WTC11 (cell line): ENCODE measurements around the gene ITGB3. TPM values are rescaled to one million over a fixed set of nuclear protein-coding genes. Genes with fewer than 3 reads are reported as not detected.
"Not testable (repeated sequence)": the region's sequence is repeated elsewhere in the genome, so short reads cannot be mapped to it uniquely, and the experiment has no call there.

Experiments
- ATAC-seq: fragments of 200-7000 bp; cut with Tn5 transposase; 2 replicates; pipeline ENCODE4 v1.10.0; 2021; ENCODE audit warnings: mild to moderate bottlenecking, moderate library complexity
- CTCF ChIA-PET: fragments of 300-600 bp; sonication (Branson Sonifier 250); formaldehyde crosslinking; loops from one replicate; lab custom pipeline; 2021; ENCODE audit warnings: antibody characterized with exemption; lab: Charles Lee
- POLR2A ChIA-PET: fragments of 350-600 bp; sonication (Branson Sonifier 250); formaldehyde crosslinking; loops from one replicate; lab custom pipeline; 2021; ENCODE audit warnings: antibody characterized with exemption; lab: Charles Lee
- DNase-seq: peaks from one replicate; pipeline ENCODE4 v3.0.0; 2021; ENCODE audit warnings: low spot score
- H3K27ac Mint-ChIP-seq: 2 replicates; pipeline ENCODE4 v1.8.0; 2021; ENCODE audit warnings: mixed read lengths
- H3K27me3 Mint-ChIP-seq: 2 replicates; pipeline ENCODE4 v1.8.0; 2021; ENCODE audit warnings: low read depth, mild to moderate bottlenecking, moderate library complexity, mixed read lengths
- H3K36me3 Mint-ChIP-seq: 2 replicates; pipeline ENCODE4 v1.8.0; 2021; ENCODE audit warnings: mixed read lengths
- H3K4me1 Mint-ChIP-seq: 2 replicates; pipeline ENCODE4 v1.8.0; 2022; ENCODE audit warnings: mixed read lengths
- H3K4me3 Mint-ChIP-seq: 2 replicates; pipeline ENCODE4 v1.8.0; 2021; ENCODE audit warnings: mild to moderate bottlenecking, moderate library complexity, mixed read lengths
- H3K9me3 Mint-ChIP-seq: 2 replicates; pipeline ENCODE4 v1.8.0; 2021; ENCODE audit warnings: mixed read lengths
- FOXP1 ChIP-seq: sonication (generic); formaldehyde crosslinking; IDR thresholded peaks from 2 replicates; pipeline ENCODE4 v1.8.0; 2022; ENCODE audit warnings: missing genetic modification reagents, mild to moderate bottlenecking, moderate library complexity, borderline replicate concordance
- GABPB1 ChIP-seq: sonication (generic); formaldehyde crosslinking; IDR thresholded peaks from 2 replicates; pipeline ENCODE4 v1.8.1; 2023; ENCODE audit warnings: mild to moderate bottlenecking, missing genetic modification reagents
- IRF1 ChIP-seq: sonication (generic); formaldehyde crosslinking; IDR thresholded peaks from 2 replicates; pipeline ENCODE4 v1.8.0; 2023; ENCODE audit warnings: missing genetic modification reagents
- JUN ChIP-seq: sonication (generic); formaldehyde crosslinking; IDR thresholded peaks from 2 replicates; pipeline ENCODE4 v1.8.0; 2023; ENCODE audit warnings: mild to moderate bottlenecking, missing genetic modification reagents
- MYBL2 ChIP-seq: sonication (generic); formaldehyde crosslinking; IDR thresholded peaks from 2 replicates; pipeline ENCODE4 v1.8.1; 2023; ENCODE audit warnings: mild to moderate bottlenecking, moderate library complexity, missing genetic modification reagents
- NFATC4 ChIP-seq: fragments of 250-450 bp; sonication (Bioruptor Pico); IDR thresholded peaks from 2 replicates; pipeline ENCODE4 v1.9.0; 2021; ENCODE audit warnings: mild to moderate bottlenecking
- NR3C1 ChIP-seq: sonication (generic); formaldehyde crosslinking; conservative IDR thresholded peaks from 2 replicates; pipeline ENCODE4 v1.8.1; 2023; ENCODE audit warnings: low read depth, mild to moderate bottlenecking, missing genetic modification reagents
- SMAD4 ChIP-seq: sonication (generic); formaldehyde crosslinking; IDR thresholded peaks from 2 replicates; pipeline ENCODE4 v1.8.0; 2022; ENCODE audit warnings: mild to moderate bottlenecking, missing genetic modification reagents
- SOX15 ChIP-seq: fragments of 250-450 bp; sonication (Bioruptor Pico); IDR thresholded peaks from 2 replicates; pipeline ENCODE4 v1.9.0; 2021; ENCODE audit warnings: mild to moderate bottlenecking
- SP1 ChIP-seq: sonication (generic); formaldehyde crosslinking; conservative IDR thresholded peaks from 2 replicates; pipeline ENCODE4 v1.8.1; 2022; ENCODE audit warnings: missing genetic modification reagents
- ZBTB21 ChIP-seq: sonication (generic); formaldehyde crosslinking; IDR thresholded peaks from 2 replicates; pipeline ENCODE4 v1.8.1; 2023; ENCODE audit warnings: mild to moderate bottlenecking, missing genetic modification reagents, borderline replicate concordance
- ZBTB43 ChIP-seq: sonication (generic); formaldehyde crosslinking; IDR thresholded peaks from 2 replicates; pipeline ENCODE4 v1.8.1; 2023; ENCODE audit warnings: mild to moderate bottlenecking, missing genetic modification reagents
- ZNF317 ChIP-seq: sonication (generic); formaldehyde crosslinking; IDR thresholded peaks from 2 replicates; pipeline ENCODE4 v1.8.1; 2023; ENCODE audit warnings: low read depth, mild to moderate bottlenecking, moderate library complexity, missing genetic modification reagents, borderline replicate concordance
- ZNF396 ChIP-seq: fragments of 250-450 bp; sonication (Bioruptor Pico); IDR thresholded peaks from 2 replicates; pipeline ENCODE4 v1.8.0; 2021; ENCODE audit warnings: mild to moderate bottlenecking, moderate library complexity, borderline replicate concordance
- ZNF671 ChIP-seq: fragments of 250-450 bp; sonication (Bioruptor Pico); IDR thresholded peaks from 2 replicates; pipeline ENCODE4 v1.8.0; 2021; ENCODE audit warnings: mild to moderate bottlenecking
- ZSCAN18 ChIP-seq: fragments of 250-450 bp; sonication (Bioruptor Pico); IDR thresholded peaks from 2 replicates; pipeline ENCODE4 v2.1.2; 2022; ENCODE audit warnings: mild to moderate bottlenecking, moderate library complexity
- total RNA-seq: library from RNA; stranded (reverse); gene quantifications from 3 replicates; pipeline ENCODE4 v1.2.3, GENCODE V29; 2021
- TF ChIP-seq, protein P1 (sequence below): sonication (generic); formaldehyde crosslinking; IDR thresholded peaks from 2 replicates; pipeline ENCODE4 v1.8.1; 2023; ENCODE audit warnings: mild to moderate bottlenecking, missing genetic modification reagents, moderate library complexity

ITGB3 gene
- total RNA-seq, 1 experiment from 2014 or later = 0.04 TPM

DNA sequence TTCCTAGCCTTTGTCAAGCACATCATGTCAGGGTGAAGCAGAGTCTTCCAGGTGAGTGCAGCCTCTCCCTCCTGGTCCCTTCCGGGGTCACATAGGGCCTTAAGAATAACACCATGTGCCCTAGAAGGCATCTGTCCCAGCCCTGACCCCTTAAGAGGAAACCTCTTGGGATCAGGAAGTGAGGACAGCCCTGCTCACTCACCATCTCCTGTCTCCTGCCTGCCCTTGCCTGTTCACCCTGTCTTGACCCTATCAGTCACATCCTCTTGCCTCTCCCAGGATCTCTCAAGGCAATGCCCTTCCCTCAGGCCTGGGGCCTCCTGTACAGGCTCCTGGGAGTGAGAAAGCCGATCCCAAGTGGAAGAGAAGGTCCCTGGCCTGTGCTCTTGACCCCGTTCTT, 30.6 kb upstream of the ITGB3 start:
- CTCF ChIA-PET = no interaction called here
- peaks cover 19% of the 10 kb centered on the region for H3K9me3 Mint-ChIP-seq
- no peak overlapping the region for H3K27ac Mint-ChIP-seq
- TF ChIP-seq IRF1 (CRISPR knock-in tag) = no peak
- no peak for TF ChIP-seq ZBTB43
- TF ChIP-seq NR3C1 (CRISPR knock-in tag) = no peak
- TF ChIP-seq ZNF396 = no peak
- ATAC-seq (no peak), DNase-seq (no peak)
- H3K36me3 Mint-ChIP-seq = peaks cover 13% of the 10 kb centered on the region
- H3K4me3 Mint-ChIP-seq = no peak overlapping the region
- H3K4me1 Mint-ChIP-seq = peaks cover 14% of the 10 kb centered on the region
- POLR2A ChIA-PET = no interaction called here
- peaks cover 65% of the 10 kb centered on the region for H3K27me3 Mint-ChIP-seq

DNA sequence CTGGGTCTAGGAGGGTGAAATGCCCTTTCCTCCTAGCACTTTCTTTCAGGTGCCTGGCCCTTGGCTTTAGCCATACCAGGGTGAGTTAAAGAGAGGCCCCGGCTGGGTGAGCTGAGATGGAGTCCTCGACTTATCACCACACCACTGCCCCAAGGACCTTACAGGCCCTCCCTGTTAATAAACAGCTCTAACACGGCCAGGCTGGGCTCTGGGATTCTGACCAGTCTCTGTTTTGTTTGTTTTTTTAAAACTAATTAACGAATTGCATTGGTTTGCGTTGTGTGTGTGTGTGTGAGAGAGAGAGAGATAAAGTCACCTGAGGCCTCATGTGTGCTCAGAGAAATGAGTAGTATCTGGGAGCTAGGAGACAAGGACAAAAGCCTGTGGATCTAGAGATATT, 30.2 kb upstream of the ITGB3 start:
- peaks cover 13% of the 10 kb centered on the region for H3K36me3 Mint-ChIP-seq
- ATAC-seq = no peak
- TF ChIP-seq SMAD4 (no peak), ZBTB21 (no peak), MYBL2 (CRISPR knock-in tag) (no peak), ZSCAN18 (CRISPR knock-in tag) (no peak), NFATC4 (CRISPR knock-in tag) (no peak), SOX15 (no peak), JUN (CRISPR knock-in tag) (no peak), ZNF671 (CRISPR knock-in tag) (no peak)
- TF ChIP-seq, protein P1, sequence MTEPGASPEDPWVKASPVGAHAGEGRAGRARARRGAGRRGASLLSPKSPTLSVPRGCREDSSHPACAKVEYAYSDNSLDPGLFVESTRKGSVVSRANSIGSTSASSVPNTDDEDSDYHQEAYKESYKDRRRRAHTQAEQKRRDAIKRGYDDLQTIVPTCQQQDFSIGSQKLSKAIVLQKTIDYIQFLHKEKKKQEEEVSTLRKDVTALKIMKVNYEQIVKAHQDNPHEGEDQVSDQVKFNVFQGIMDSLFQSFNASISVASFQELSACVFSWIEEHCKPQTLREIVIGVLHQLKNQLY = no peak
- H3K4me3 Mint-ChIP-seq = no peak overlapping the region
- peaks cover 14% of the 10 kb centered on the region for H3K4me1 Mint-ChIP-seq
- POLR2A ChIA-PET = no interaction called here
- H3K27ac Mint-ChIP-seq = no peak overlapping the region
- peaks cover 19% of the 10 kb centered on the region for H3K9me3 Mint-ChIP-seq
- CTCF ChIA-PET = no interaction called here
- peaks cover 64% of the 10 kb centered on the region for H3K27me3 Mint-ChIP-seq
- DNase-seq = no peak

DNA sequence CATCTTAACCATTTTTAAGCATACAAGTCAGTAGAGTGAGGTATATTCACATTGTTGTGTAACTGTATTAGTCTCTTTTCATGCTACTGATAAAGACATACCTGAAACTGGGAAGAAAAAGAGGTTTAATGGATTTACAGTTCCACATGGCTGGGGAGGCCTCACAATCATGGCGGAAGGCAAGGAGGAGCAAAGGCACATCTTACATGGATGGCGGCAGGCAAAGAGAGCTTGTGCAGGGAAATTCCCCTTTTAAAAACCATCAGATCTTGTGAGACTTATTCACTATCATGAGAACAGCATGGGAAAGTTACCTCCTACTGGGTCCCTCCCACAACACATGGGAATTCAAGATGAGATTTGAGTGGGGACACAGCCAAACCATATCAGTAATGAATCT, 29.6 kb upstream of the ITGB3 start:
- Mint-ChIP-seq H3K36me3 (peaks cover 13% of the 10 kb centered on the region), H3K27me3 (peaks cover 58% of the 10 kb centered on the region), H3K4me1 (peaks cover 14% of the 10 kb centered on the region), H3K9me3 (peaks cover 19% of the 10 kb centered on the region)
- H3K4me3 Mint-ChIP-seq, CTCF ChIA-PET, DNase-seq, ATAC-seq, POLR2A ChIA-PET, H3K27ac Mint-ChIP-seq: not testable (repeated sequence)

DNA sequence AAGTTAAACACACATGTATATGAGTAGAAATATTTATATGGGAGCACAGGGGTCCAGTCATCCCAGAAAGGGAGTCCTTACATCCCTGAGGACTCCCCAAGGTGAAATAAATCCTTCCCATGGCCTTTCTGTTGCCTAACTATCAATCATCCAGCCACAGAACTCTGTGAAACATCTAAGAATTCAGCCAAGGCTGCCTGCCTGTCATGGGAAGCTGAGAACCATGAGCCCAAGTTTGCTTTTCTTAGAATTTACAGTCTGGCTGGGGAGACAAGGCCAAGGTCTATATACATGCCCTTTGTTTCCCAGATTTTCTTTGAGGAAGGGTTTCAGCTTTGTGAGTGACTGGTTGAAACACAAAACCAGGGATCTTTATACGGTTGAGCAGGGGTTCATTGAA, 28.7 kb upstream of the ITGB3 start:
- peaks cover 20% of the 10 kb centered on the region for H3K4me1 Mint-ChIP-seq
- H3K27ac Mint-ChIP-seq = no peak overlapping the region
- peaks cover 51% of the 10 kb centered on the region for H3K27me3 Mint-ChIP-seq
- TF ChIP-seq ZSCAN18 (CRISPR knock-in tag) (no peak), ZNF317 (no peak), SP1 (CRISPR knock-in tag) (no peak), FOXP1 (CRISPR knock-in tag) (no peak), GABPB1 (CRISPR knock-in tag) (no peak)
- ChIA-PET POLR2A (no interaction called here), CTCF (no interaction called here)
- H3K9me3 Mint-ChIP-seq = peaks cover 19% of the 10 kb centered on the region
- no peak overlapping the region for H3K4me3 Mint-ChIP-seq
- peaks cover 13% of the 10 kb centered on the region for H3K36me3 Mint-ChIP-seq
- ATAC-seq (no peak), DNase-seq (no peak)
